Posterior vena cava (tissue), 2 donors: Measurements from ENCODE around the gene KDM1B. TPM values are rescaled to one million over a fixed set of nuclear protein-coding genes. Genes with fewer than 3 reads are reported as not detected.

Source experiments
- DNase-seq: peaks from one replicate; pipeline ENCODE4 v3.0.0-alpha.2; 2020; ENCODE audit warnings: low spot score
- intact Hi-C, 2 donors: fragments of 100-400 bp; cut with DNase I; formaldehyde crosslinking; loops; one replicate each; pipeline versions ENCODE4 v1.14.1 to v1.14.2; 2022 to 2023
- long read RNA-seq, 2 donors: library from polyadenylated mRNA; unstranded; transcript quantifications; one replicate each; pipeline ENCODE4 v2.0.0, GENCODE V29; 2020 to 2021
- total RNA-seq, 2 donors: library from RNA; stranded (reverse); fragmentation: NEBNext Ultra II Directional; extraction: Animal tissue kit (Norgen Biotek cat#: 25700); gene quantifications; one replicate each; pipeline ENCODE4 v1.2.1, GENCODE V29; 2021
- donor health status: DM: yes; HTN: yes; CAD: no.
- donor health status: DM: yes; HTN: yes; CAD: no.

Gene KDM1B
- total RNA-seq = 10 to 100 TPM; 15.1 to 15.8 TPM
- long read RNA-seq, donor 1, partial matches to known transcripts = 2 of 4 reads
- long read RNA-seq, donor 1, other reads (novel, unspliced or antisense) = 2 of 4 reads
- long read RNA-seq, donor 2, partial matches to known transcripts = 0 of 2 reads
- long read RNA-seq, donor 2, other reads (novel, unspliced or antisense) = 2 of 2 reads

DNA sequence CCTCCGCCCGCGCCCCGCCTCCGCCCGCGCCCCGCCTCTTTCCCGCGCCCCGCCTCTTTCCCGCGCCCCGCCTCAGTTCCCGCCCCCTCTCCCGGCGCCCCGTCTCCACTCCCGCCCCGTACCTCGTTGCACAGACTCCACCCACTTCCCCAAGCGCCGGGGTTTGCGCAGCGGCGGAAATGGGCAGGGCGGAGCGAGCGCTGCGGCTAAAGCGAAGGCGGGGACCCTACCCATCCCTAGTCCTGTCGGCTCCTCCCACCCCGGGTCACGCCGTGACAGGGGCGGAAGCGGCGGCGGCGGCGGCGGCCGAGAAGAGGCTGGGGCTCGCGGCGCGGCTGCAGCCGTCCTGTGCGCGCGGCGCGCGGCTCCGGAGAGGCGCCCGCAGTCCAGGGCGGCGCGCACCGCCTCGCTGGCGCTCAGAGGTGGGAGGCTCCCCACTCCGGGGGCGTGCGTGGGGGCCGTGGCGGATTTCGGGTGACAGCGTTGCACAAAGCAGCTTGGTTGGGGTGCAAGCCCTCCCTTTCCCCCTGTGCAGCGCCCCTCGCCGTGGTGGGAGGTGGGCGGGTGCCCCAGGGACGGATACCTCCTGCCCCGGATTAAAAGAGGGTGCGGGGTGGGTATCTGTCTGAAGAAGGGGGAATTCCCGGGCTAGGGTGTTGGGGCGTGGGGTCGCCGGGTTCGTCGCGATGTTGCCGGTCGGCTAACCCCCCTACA is at the start of gene KDM1B:
TSS of gene KDM1B (plus strand) at position 273 of the 714 bp plus-strand sequence. CDS start 4,474 bp downstream, outside the sequence.
- intact Hi-C loops = no loop called here
- DNase-seq = peak; percentile 100

GRCh38 chr6:18107061-18107460 is 48.2 kb upstream of the KDM1B start:
- intact Hi-C loops = no loop called here
- DNase-seq = no peak

DNA sequence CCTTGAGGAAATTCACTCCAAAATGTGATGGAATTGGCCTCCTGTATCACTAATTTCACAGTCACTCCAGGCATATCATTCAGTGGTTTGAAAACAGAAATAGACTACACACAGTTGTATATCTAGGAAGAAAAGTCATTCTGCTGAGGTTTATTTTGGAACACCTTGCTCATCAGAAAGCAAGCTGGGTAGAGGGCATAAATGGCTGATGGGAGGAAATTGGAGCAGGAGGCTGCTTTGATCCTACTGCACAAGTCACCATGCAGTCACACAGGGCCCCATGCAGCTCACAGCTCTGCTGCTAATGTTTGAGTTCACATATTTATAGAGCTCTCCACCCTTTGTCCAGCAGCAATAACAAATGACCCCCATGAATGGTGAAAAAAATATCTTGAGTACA is 45.1 kb upstream of the KDM1B start:
- no peak for DNase-seq
- intact Hi-C loops = loop anchor here in 1 of 2 donors (10.0 kb wide), 1 partner anchor 925 kb away; no protein-coding TSS in a partner anchor

GRCh38 chr6:18115356-18115755 is 39.9 kb upstream of the KDM1B start:
- intact Hi-C loops = loop anchor here in 1 of 2 donors (10.0 kb wide), 1 partner anchor 931 kb away; no protein-coding TSS in a partner anchor
- no peak for DNase-seq

DNA sequence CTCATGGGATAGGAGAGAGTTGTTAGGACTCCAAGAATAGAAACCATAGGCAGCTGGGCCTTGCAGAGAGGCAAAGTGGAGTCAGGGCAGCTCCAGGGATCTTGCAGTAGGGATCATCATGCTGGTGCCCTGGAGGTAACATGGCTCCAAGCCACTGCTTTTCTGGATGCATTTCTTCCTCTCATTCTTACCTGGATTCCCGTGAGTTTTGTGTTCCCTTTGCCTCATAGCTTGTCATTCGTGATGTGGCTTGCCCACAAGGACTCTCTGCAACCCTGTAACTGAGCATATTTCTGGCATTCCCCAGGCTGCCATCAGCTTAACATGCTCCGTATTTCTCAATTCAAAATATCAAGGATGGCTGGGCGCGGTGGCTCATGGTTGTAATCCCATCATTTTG is 38.1 kb upstream of the KDM1B start:
- intact Hi-C loops = loop anchor here in 1 of 2 donors (10.0 kb wide), 1 partner anchor 932 kb away; no protein-coding TSS in a partner anchor
- DNase-seq = no peak

GRCh38 chr6:18118330-18118729 is 36.9 kb upstream of the KDM1B start:
- intact Hi-C loops = loop anchor here in 1 of 2 donors (10.0 kb wide), 1 partner anchor 934 kb away; no protein-coding TSS in a partner anchor
- DNase-seq = no peak

GRCh38 chr6:18119236-18119635 is 36.0 kb upstream of the KDM1B start:
- no peak for DNase-seq
- intact Hi-C loops = loop anchor here in 1 of 2 donors (10.0 kb wide), 1 partner anchor 934 kb away; no protein-coding TSS in a partner anchor

GRCh38 chr6:18121580-18122127 is 33.6 kb upstream of the KDM1B start:
- intact Hi-C loops = loop anchor here (5.0 to 10.0 kb wide), 3 partner anchors 134 to 307 kb away; partner anchors contain the start of gene KIF13A (in 1 of the 2)
- DNase-seq = no peak

GRCh38 chr6:18122128-18123093 is 32.8 kb upstream of the KDM1B start, which contains the start of gene NHLRC1:
Gene NHLRC1 (minus strand): TSS chr6:18122677. CDS start chr6:18122606, 71 bp downstream.
- intact Hi-C loops = loop anchor here (5.0 to 10.0 kb wide), 3 partner anchors 135 to 308 kb away; partner anchors contain the start of gene KIF13A (in 1 of the 2)

GRCh38 chr6:18126121-18126520 is 29.1 kb upstream of the KDM1B start:
- intact Hi-C loops = loop anchor here (10.0 kb wide), 2 partner anchors 291 to 311 kb away; no protein-coding TSS in a partner anchor
- no peak for DNase-seq

More at GRCh38 chr6:18122128-18123093, 32.8 kb upstream of the KDM1B start, which contains the start of gene NHLRC1:
- peak; percentile 98 for DNase-seq

- intact Hi-C loops = no loop called here
- DNase-seq = no peak
Observed at GRCh38 chr6:18132346-18132745, 22.9 kb upstream of the KDM1B start.

DNA sequence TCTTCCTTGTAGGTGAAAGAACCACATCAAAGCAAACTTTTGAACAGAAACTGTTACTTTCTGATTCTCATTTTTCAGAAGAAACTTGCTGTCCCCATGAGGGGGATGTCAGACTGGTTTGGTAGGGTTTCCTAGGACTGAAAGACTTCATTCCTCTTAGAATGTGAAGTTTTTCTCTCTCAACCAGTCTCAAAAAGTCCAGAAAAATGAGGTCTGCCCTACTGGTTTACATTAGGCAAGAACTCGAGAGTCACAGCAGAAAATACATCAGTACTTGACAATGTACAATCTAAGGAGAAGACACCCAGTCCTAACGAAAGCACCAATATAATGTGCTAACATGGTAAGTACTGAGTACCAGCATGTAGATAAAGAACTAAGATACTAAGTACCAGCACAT is 20.1 kb upstream of the KDM1B start:
- intact Hi-C loops = no loop called here
- no peak for DNase-seq

DNA sequence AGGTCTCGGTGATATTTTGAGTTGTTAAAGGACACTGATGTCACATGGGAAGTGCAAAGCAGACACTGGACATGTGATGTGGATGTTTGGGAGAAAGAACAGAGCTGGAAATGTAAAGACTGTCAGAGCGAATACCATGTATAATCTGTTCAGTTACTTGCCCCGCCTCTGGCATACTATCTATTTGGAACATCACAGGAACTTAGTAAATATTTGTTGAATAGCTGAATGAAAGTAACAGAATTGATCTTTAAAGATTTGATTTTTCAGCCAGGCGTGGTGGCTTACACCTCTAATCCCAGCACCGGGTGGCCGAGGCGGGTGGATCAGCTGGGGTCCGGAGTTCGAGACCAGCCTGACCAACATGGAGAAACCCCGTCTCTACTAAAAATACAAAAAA is 19.0 kb upstream of the KDM1B start:
- no peak for DNase-seq
- intact Hi-C loops = no loop called here

DNA sequence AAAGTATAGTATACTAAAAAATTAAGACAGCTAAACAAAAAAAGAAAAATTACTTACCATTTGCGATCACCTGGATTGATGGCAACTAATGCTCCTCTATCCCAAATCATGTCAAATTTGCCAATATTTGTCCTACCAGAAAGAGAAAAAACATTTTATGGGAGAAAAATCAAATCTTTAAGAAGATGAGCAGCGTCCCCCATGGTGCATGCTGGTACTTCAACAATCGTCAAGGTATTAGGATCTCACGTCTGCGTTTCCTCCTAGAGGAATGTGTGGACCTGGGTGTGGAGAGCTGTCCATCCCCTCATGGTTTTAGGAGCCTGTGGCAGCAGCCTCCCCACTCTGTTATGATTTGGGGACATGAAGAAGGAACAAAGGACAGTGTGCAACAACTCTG is 16.3 kb upstream of the KDM1B start:
- DNase-seq = no peak
- intact Hi-C loops = no loop called here

DNA sequence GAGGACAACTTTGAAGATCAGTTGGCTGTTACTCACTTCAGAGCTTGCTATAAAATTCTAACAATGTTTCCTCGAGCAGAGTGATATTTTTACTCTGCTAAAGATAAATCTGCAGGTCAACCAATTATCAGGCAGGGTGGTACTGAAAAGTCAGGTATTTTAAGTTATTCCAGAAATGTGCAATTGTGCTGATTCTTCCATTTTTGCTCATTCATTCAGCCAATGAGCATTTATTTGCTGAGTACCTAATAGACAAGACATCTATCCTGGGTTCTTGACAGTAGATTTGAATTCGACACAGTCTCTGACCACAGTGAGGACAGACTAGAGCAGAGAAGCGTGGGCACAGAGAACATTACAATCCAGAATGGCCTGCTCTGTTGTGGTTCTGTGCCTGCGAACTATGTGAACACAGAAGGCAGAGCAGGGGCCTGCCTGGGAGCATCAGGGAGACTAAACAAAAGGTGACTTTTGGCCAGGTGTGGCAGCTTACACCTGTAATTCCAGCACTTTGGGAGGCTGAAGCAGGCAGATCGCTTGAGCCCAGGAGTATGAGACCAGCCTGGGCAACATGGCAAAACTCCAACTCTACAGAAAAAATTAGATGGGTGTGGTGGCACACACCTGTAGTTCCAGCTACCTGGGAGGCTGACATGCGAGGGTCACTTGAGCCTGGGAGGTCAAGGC is 15.1 kb upstream of the KDM1B start:
- intact Hi-C loops = no loop called here

DNA sequence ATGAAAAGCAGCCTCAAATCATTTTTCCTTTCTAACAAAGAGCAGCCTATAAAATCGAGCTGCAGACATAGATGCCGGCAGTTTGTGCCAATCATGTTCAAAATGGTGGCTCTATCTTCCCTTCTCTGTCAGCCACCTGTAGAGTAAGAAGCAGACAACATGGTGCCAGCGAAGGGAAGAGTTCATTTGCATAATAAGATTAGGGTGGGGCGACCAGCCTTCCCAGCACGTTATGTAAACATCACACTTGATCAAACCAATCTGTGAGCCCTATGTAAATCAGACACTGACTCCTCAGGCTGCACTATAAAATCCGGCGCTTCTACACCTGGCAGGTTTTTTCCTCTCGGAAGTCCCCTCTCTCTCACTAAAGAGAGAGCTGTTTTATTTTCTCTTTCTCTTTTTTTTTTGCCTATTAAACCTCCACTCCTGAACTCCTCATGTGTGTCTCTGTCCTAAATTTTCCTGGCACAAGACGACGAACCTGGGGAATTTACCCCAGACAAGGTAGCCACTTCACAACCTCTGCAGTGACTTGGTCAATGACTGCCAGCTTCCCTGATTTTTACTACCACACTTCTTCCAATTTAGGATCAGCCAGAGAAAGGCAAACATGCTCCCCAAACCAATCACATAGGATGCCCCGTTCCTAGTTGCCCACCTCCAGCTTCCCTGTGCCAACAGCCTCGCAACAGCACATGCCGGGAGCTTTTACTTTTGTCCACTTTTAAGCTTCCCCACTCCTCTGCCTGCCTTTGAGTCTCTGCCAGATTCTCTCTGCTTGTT is 13.2 kb upstream of the KDM1B start:
- DNase-seq = no peak
- intact Hi-C loops = no loop called here

More for the DNA sequence above, 15.1 kb upstream of the KDM1B start:
- no peak for DNase-seq

DNA sequence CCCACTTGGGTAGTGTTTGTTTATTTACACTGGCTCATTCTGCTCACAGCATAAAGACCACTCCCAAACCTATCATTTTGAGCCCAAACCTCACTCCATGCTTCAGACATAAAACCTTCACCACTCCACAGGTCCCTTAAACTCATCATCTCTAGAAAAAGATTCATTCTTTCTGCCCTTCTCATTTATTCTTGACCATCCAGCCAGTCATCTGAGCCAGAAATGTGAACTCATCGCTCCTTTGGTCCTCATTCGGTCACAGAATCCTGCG is 12.7 kb upstream of the KDM1B start:
- no peak for DNase-seq

DNA sequence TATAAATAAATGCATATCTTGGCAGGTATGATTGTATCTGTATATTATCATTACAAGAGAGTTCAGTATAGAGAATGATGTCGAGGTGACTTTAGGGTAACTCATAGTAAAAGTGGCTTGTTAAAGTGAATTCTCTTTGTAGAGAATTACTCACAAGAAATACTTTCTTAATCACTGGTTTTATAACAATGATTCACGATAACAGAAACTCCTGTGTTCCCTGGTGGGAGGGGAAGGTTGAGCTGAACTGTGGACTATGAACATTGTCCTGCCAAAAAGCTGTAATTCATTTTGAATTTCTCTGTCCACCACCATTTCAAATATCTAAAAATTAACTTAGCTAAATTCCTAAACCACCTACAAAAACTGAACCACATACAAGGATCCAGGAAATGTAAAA is 8.1 kb upstream of the KDM1B start:
- DNase-seq = no peak
- intact Hi-C loops = no loop called here

More for the DNA sequence above, 12.7 kb upstream of the KDM1B start:
- intact Hi-C loops = no loop called here
